H9 (cell line): ENCODE data around the gene DNAJB6. TPM values are rescaled to one million over a fixed set of nuclear protein-coding genes. Genes with fewer than 3 reads are reported as not detected.
"Not testable (repeated sequence)": the region's sequence is repeated elsewhere in the genome, so short reads cannot be mapped to it uniquely, and the experiment has no call there.

Experiments used
- DNase-seq: peaks from one replicate; pipeline ENCODE4 v3.0.0-alpha.2; 2017
- H2AFZ ChIP-seq: one replicate; pipeline ENCODE4 v1.6.1; 2013; ENCODE audit warnings: mild to moderate bottlenecking, low read length, control low read depth, moderate library complexity
- H2AK5ac ChIP-seq: 2 replicates; pipeline ENCODE4 v1.6.1; 2013; ENCODE audit warnings: low read length, control low read depth, mixed read lengths; ENCODE audit not compliant: insufficient read length
- H2BK120ac ChIP-seq: one replicate; pipeline ENCODE4 v1.6.1; 2013; ENCODE audit warnings: low read depth, mild to moderate bottlenecking, low read length, control low read depth, inconsistent platforms; ENCODE audit not compliant: poor library complexity, severe bottlenecking
- H2BK12ac ChIP-seq: 2 replicates; pipeline ENCODE4 v1.6.1; 2013; ENCODE audit warnings: low read length, control low read depth, mixed read lengths, low read depth; ENCODE audit not compliant: insufficient read length
- H2BK15ac ChIP-seq: 2 replicates; pipeline ENCODE4 v1.6.1; 2013; ENCODE audit warnings: low read depth, low read length, control low read depth
- H2BK20ac ChIP-seq: one replicate; pipeline ENCODE4 v1.6.1; 2013; ENCODE audit warnings: low read depth, mild to moderate bottlenecking, low read length, control low read depth, inconsistent platforms; ENCODE audit not compliant: poor library complexity, severe bottlenecking
- H2BK5ac ChIP-seq: 2 replicates; pipeline ENCODE4 v1.6.1; 2013; ENCODE audit warnings: low read length, control low read depth, mixed read lengths; ENCODE audit not compliant: insufficient read length
- H3K14ac ChIP-seq: 2 replicates; pipeline ENCODE4 v1.6.1; 2013; ENCODE audit warnings: low read length, control low read depth; ENCODE audit not compliant: insufficient read depth
- H3K18ac ChIP-seq: 2 replicates; pipeline ENCODE4 v1.6.1; 2013; ENCODE audit warnings: low read depth, mild to moderate bottlenecking, mixed read lengths, low read length, control low read depth; ENCODE audit not compliant: insufficient read length
- H3K23ac ChIP-seq: 2 replicates; pipeline ENCODE4 v1.6.1; 2013; ENCODE audit warnings: low read length, control low read depth, mixed read lengths, low read depth; ENCODE audit not compliant: insufficient read length
- H3K23me2 ChIP-seq: 2 replicates; pipeline ENCODE4 v1.6.1; 2013; ENCODE audit warnings: low read depth, mild to moderate bottlenecking, mixed read lengths, low read length, control low read depth; ENCODE audit not compliant: insufficient read length, poor library complexity, severe bottlenecking
- H3K27ac ChIP-seq: 2 replicates; pipeline ENCODE4 v1.5.1; 2013; ENCODE audit warnings: low read length, control low read depth, mixed read lengths, low read depth; ENCODE audit not compliant: insufficient read length
- H3K27me3 ChIP-seq: 2 replicates; pipeline ENCODE4 v1.6.1; 2013; ENCODE audit warnings: low read length, control low read depth, inconsistent platforms; ENCODE audit not compliant: insufficient read depth
- H3K4ac ChIP-seq: 2 replicates; pipeline ENCODE4 v1.6.1; 2013; ENCODE audit warnings: low read depth, mild to moderate bottlenecking, control low read depth, inconsistent platforms, low read length, moderate library complexity
- H3K4me1 ChIP-seq: 2 replicates; pipeline ENCODE4 v1.6.1; 2013; ENCODE audit warnings: low read length, control low read depth, inconsistent platforms; ENCODE audit not compliant: insufficient read depth
- H3K4me2 ChIP-seq: 2 replicates; pipeline ENCODE4 v1.6.1; 2013; ENCODE audit warnings: low read length, control low read depth, mixed read lengths; ENCODE audit not compliant: insufficient read length, insufficient read depth
- H3K56ac ChIP-seq: 2 replicates; pipeline ENCODE4 v1.6.1; 2013; ENCODE audit warnings: low read depth, mild to moderate bottlenecking, mixed read lengths, low read length, control low read depth; ENCODE audit not compliant: insufficient read length
- H3K79me1 ChIP-seq: 2 replicates; pipeline ENCODE4 v1.6.1; 2013; ENCODE audit warnings: low read depth, mild to moderate bottlenecking, moderate library complexity, low read length, control low read depth, inconsistent platforms; ENCODE audit not compliant: insufficient read depth, poor library complexity, severe bottlenecking
- H3K79me2 ChIP-seq: 2 replicates; pipeline ENCODE4 v1.6.1; 2013; ENCODE audit warnings: low read length, control low read depth, inconsistent platforms; ENCODE audit not compliant: insufficient read depth
- H3K9ac ChIP-seq: 2 replicates; pipeline ENCODE4 v1.6.1; 2013; ENCODE audit warnings: low read length, control low read depth, mixed read lengths; ENCODE audit not compliant: insufficient read length; ENCODE audit errors: extremely low read depth
- H3K9me3 ChIP-seq: one replicate; pipeline ENCODE4 v1.6.1; 2013; ENCODE audit warnings: low read depth, low read length, inconsistent platforms; ENCODE audit not compliant: control insufficient read depth
- H3T11ph ChIP-seq: one replicate; pipeline ENCODE4 v1.6.1; 2013; ENCODE audit warnings: mild to moderate bottlenecking, low read length, control low read depth, inconsistent platforms
- H4K20me1 ChIP-seq: one replicate; pipeline ENCODE4 v1.6.1; 2013; ENCODE audit not compliant: control insufficient read depth, insufficient read length, insufficient read depth
- H4K5ac ChIP-seq: 2 replicates; pipeline ENCODE4 v1.6.1; 2013; ENCODE audit warnings: low read depth, mild to moderate bottlenecking, mixed read lengths, low read length, control low read depth; ENCODE audit not compliant: insufficient read length
- H4K8ac ChIP-seq: replicated peaks from 2 replicates; pipeline ENCODE4 v1.6.1; 2013; ENCODE audit warnings: low read length, control low read depth, mixed read lengths, low read depth; ENCODE audit not compliant: insufficient read length
- H4K91ac ChIP-seq: 2 replicates; pipeline ENCODE4 v1.6.1; 2013; ENCODE audit warnings: low read depth, mild to moderate bottlenecking, moderate library complexity, mixed read lengths, low read length, control low read depth; ENCODE audit not compliant: insufficient read length
- H3K27ac Mint-ChIP-seq, 3 experiments: 2 replicates in 2 of 3; 3 replicates in 1 of 3; pipeline ENCODE4 v1.8.0; 2020 to 2021; ENCODE audit warnings: mixed read lengths in 3 of 3, mild to moderate bottlenecking in 1 of 3, moderate library complexity in 1 of 3
- H3K27me3 Mint-ChIP-seq: 2 replicates; pipeline ENCODE4 v1.8.0; 2021; ENCODE audit warnings: low read depth, mild to moderate bottlenecking, moderate library complexity, mixed read lengths
- H3K36me3 Mint-ChIP-seq, 3 experiments: 2 replicates in 2 of 3; 3 replicates in 1 of 3; pipeline ENCODE4 v1.8.0; 2020 to 2021; ENCODE audit warnings: low read depth in 3 of 3, mixed read lengths in 3 of 3; ENCODE audit not compliant: insufficient read depth in 1 of 3
- H3K4me1 Mint-ChIP-seq, 2 experiments: 2 replicates each; pipeline ENCODE4 v1.8.0; 2020; ENCODE audit warnings: mixed read lengths in 2 of 2
- H3K4me3 Mint-ChIP-seq, 2 experiments: 2 replicates in 1 of 2; 3 replicates in 1 of 2; pipeline ENCODE4 v1.8.0; 2020 to 2021; ENCODE audit warnings: mild to moderate bottlenecking in 2 of 2, mixed read lengths in 2 of 2, moderate library complexity in 1 of 2
- H3K9me3 Mint-ChIP-seq, 2 experiments: 2 replicates in 1 of 2; 3 replicates in 1 of 2; pipeline ENCODE4 v1.8.0; 2020; ENCODE audit warnings: mild to moderate bottlenecking in 2 of 2, mixed read lengths in 2 of 2, moderate library complexity in 1 of 2
- WGBS: extraction: QIAGEN DNeasy Blood & Tissue Kit; methylation state at CpG from one replicate; pipeline ENCODE4 v1.1.7; 2013; ENCODE audit warnings: missing lambda C conversion rate, low lambda C conversion rate, mixed read lengths; ENCODE audit not compliant: insufficient read length; ENCODE audit errors: extremely low coverage; 5-methylcytosine and 5-hydroxymethylcytosine counted together
- total RNA-seq: library from RNA; stranded (reverse); gene quantifications from 2 replicates; pipeline ENCODE4 v1.2.1, GENCODE V29; 2021

DNAJB6 gene
- total RNA-seq, 1 experiment from 2014 or later = 215 TPM

GRCh38 chr7:157331049-157331448 lies 5.8 kb upstream of the DNAJB6 start:
- H3K27me3 ChIP-seq, H3K27ac Mint-ChIP-seq: not testable (repeated sequence)
- peaks cover 13 to 14% of the 10 kb centered on the region in 2 experiments for H3K4me1 Mint-ChIP-seq

More at GRCh38 chr7:157331049-157331448, 5.8 kb upstream of the DNAJB6 start:
- H2AK5ac ChIP-seq, H3K79me1 ChIP-seq, H3K9me3 Mint-ChIP-seq, H2AFZ ChIP-seq, H3T11ph ChIP-seq, H3K23ac ChIP-seq, H4K91ac ChIP-seq, H2BK12ac ChIP-seq, H3K18ac ChIP-seq, DNase-seq, H4K8ac ChIP-seq, H3K27ac ChIP-seq, H3K56ac ChIP-seq, H2BK20ac ChIP-seq, H2BK15ac ChIP-seq, H2BK5ac ChIP-seq, H2BK120ac ChIP-seq, H3K27me3 Mint-ChIP-seq, H3K4ac ChIP-seq, H3K14ac ChIP-seq, H4K5ac ChIP-seq, H4K20me1 ChIP-seq, H3K79me2 ChIP-seq, H3K4me1 ChIP-seq, H3K36me3 Mint-ChIP-seq, H3K9me3 ChIP-seq, H3K23me2 ChIP-seq, H3K4me2 ChIP-seq, H3K4me3 Mint-ChIP-seq, H3K9ac ChIP-seq: not testable (repeated sequence)
- no CpG with 5 or more reads among the region's 7 CpGs for WGBS
